GM12865 (cell line): ENCODE data around the gene GDAP1L1.

Experiments
- DNase-seq: peaks from one replicate; pipeline ENCODE4 v3.0.0; 2010; ENCODE audit warnings: low read depth
- H3K4me3 ChIP-seq: 2 replicates; pipeline ENCODE4 v1.5.1; 2011; ENCODE audit warnings: mild to moderate bottlenecking, low read depth, low read length, control low read depth
- TF ChIP-seq, protein P1 (sequence below): IDR thresholded peaks from 2 replicates; pipeline ENCODE4 v1.5.1; 2011; ENCODE audit warnings: low read length, control low read depth, low read depth, inconsistent platforms; ENCODE audit not compliant: insufficient read depth; ENCODE audit errors: missing control alignments

The GDAP1L1 gene

GRCh38 chr20:44210406-44211176, 36.5 kb upstream of the GDAP1L1 start, which contains the start of gene OSER1:
Gene OSER1 (minus strand): TSS chr20:44210771. CDS start chr20:44206957, 3,814 bp downstream.
- peak within 1 kb of the TSS; percentile 85 for H3K4me3 ChIP-seq
- TF ChIP-seq, protein P1, sequence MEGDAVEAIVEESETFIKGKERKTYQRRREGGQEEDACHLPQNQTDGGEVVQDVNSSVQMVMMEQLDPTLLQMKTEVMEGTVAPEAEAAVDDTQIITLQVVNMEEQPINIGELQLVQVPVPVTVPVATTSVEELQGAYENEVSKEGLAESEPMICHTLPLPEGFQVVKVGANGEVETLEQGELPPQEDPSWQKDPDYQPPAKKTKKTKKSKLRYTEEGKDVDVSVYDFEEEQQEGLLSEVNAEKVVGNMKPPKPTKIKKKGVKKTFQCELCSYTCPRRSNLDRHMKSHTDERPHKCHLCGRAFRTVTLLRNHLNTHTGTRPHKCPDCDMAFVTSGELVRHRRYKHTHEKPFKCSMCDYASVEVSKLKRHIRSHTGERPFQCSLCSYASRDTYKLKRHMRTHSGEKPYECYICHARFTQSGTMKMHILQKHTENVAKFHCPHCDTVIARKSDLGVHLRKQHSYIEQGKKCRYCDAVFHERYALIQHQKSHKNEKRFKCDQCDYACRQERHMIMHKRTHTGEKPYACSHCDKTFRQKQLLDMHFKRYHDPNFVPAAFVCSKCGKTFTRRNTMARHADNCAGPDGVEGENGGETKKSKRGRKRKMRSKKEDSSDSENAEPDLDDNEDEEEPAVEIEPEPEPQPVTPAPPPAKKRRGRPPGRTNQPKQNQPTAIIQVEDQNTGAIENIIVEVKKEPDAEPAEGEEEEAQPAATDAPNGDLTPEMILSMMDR = no peak
- DNase-seq = peak; percentile 98

DNA sequence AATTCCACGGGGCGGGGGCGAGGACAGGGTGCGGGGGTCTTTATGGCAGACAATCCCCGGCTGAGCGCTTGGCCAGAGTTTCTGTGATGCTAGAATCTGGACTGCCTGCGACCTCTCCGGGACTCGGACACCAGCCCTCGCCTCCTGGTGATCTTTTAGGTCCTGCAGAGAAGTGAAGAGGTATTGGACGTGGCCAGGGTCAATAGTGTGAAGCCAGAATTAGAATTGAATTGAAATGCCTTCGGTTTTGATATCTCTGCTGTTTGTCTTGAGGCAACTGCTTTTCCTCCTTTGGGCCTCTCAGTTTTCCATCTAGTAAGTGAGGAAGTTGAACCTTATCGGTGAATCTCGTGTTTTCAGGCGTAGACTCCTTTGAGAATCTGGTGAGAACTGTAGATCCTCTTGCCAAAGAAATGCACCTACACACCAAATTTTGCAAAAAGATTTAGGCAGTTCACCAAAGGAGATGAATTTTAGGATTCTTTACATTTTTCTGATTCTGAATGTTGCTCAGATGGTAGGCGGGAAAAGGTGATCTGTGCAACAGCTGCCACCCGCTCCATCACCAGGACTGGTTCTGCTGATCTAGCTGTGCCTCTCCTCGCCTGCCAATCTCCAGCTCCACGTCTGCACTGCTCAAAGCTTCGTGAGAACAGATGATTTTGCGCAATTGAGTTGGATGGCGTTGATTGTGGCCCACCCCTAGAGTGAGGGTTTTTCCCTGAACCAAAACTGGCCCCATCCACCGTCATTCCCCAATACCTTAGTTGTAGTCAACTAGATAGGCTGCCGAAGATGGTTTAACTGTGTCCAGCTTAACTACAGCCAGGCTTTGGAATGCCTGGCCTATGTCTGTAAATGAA, 35.7 kb upstream of the GDAP1L1 start:
- H3K4me3 ChIP-seq = peak overlapping the region; percentile 85
- no peak for DNase-seq

GRCh38 chr20:44212792-44213191, 34.3 kb upstream of the GDAP1L1 start:
- TF ChIP-seq, protein P1 = no peak
- no peak for DNase-seq
- H3K4me3 ChIP-seq = no peak overlapping the region

More for the DNA sequence above, 35.7 kb upstream of the GDAP1L1 start:
- TF ChIP-seq, protein P1 = no peak

DNA sequence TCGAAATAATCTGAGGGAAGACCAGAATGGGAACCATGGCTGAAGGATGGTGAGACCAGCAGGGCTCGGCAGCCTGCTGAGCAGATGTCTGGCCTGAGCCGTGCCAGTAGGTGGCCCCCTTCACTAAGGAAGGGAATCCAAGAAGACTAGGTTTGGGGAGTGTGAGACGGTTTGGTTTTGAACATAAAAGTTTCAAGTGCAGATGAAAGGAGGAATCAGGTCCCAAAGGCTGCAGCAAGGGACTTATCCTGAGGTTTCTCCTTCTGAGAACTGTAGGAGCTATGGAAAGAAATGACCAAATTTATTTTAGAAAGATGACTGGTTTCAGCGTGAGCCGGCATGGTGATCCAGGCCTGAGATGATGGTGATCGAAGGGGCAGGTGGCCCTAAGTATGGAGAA, 32.0 kb upstream of the GDAP1L1 start:
- DNase-seq = peak; percentile 76
- TF ChIP-seq, protein P1 = peak; percentile 86

DNA sequence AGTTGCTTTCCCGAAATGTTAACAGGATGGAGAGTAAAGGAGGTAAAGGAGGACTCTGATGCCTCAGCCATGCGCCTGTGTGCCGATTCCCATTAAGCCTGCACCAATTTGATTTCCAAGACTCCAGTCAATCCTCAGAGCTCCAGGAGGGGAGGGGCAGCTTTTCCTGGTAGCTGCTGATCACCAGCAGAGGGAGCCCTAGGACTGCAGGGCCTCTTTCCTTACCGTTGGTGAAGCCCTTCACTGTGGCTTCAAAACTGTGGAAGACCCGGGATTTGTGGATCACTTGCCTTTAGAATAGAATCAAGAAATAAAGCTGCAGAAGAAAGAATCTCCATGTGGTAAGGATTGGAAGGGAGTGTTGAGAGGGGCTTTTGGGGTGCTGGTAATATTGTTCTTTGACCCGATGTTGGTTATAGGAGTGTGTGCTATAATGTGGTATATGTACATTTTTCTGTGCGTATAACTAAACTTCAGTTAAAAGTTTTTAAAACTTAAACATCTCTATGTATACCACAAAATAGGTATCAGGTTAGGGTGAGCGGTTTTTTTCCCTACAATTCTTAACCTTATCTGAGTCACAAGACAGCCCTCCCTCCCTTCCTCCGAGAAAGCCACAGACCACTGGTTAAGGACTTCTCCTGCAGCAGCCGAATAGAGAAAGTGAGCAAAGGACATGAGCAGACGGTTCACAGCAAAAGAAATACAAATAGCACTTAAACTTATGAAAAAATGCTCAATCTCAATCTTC, 29.6 kb upstream of the GDAP1L1 start:
- no peak overlapping the region for H3K4me3 ChIP-seq
- TF ChIP-seq, protein P1 = peak; percentile 97

More for the DNA sequence above, 32.0 kb upstream of the GDAP1L1 start:
- H3K4me3 ChIP-seq = no peak overlapping the region

GRCh38 chr20:44218446-44218845, 28.7 kb upstream of the GDAP1L1 start:
- TF ChIP-seq, protein P1 = no peak
- DNase-seq = no peak
- H3K4me3 ChIP-seq = no peak overlapping the region

More for the DNA sequence above, 29.6 kb upstream of the GDAP1L1 start:
- peak; percentile 67 for DNase-seq
